Neuronal stem cell (in vitro differentiated cells): Measurements from ENCODE around the gene FTSJ1.

Experiments used
- DNase-seq: peaks from one replicate; pipeline ENCODE4 v3.0.0-alpha.2; 2013; ENCODE audit warnings: low spot score
- H2AFZ ChIP-seq: one replicate; pipeline ENCODE4 v1.6.1; 2013; ENCODE audit warnings: mild to moderate bottlenecking, low read length, inconsistent platforms
- H2AK5ac ChIP-seq: 2 replicates; pipeline ENCODE4 v1.6.1; 2013; ENCODE audit warnings: low read depth, mild to moderate bottlenecking, inconsistent platforms, low read length, moderate library complexity, mixed read lengths
- H2BK120ac ChIP-seq: 2 replicates; pipeline ENCODE4 v1.6.1; 2013; ENCODE audit warnings: low read depth, mild to moderate bottlenecking, inconsistent platforms, low read length, moderate library complexity, mixed read lengths
- H2BK12ac ChIP-seq: one replicate; pipeline ENCODE4 v1.6.1; 2013; ENCODE audit warnings: low read length, inconsistent platforms
- H2BK15ac ChIP-seq: 2 replicates; pipeline ENCODE4 v1.6.1; 2013; ENCODE audit warnings: mild to moderate bottlenecking, low read length, inconsistent platforms, mixed read lengths
- H2BK5ac ChIP-seq: one replicate; pipeline ENCODE4 v1.6.1; 2013; ENCODE audit warnings: inconsistent platforms, mild to moderate bottlenecking, low read length, moderate library complexity
- H3K14ac ChIP-seq: one replicate; pipeline ENCODE4 v1.6.1; 2013; ENCODE audit warnings: low read length, inconsistent platforms
- H3K18ac ChIP-seq: 2 replicates; pipeline ENCODE4 v1.6.1; 2013; ENCODE audit warnings: low read length, inconsistent platforms
- H3K23ac ChIP-seq: 2 replicates; pipeline ENCODE4 v1.6.1; 2013; ENCODE audit warnings: low read depth, mild to moderate bottlenecking, mixed read lengths, low read length, inconsistent platforms; ENCODE audit not compliant: poor library complexity
- H3K27ac ChIP-seq: replicated peaks from 3 replicates; pipeline ENCODE4 v1.5.1; 2013; ENCODE audit warnings: low read length, inconsistent platforms
- H3K27me3 ChIP-seq, 3 experiments: 2 replicates each; pipeline ENCODE4 v1.6.1; 2013; ENCODE audit warnings: low read length in 3 of 3, mild to moderate bottlenecking in 2 of 3, inconsistent platforms in 1 of 3, low read depth in 1 of 3, mixed read lengths in 1 of 3, moderate library complexity in 1 of 3; ENCODE audit not compliant: control insufficient read depth in 3 of 3, insufficient read depth in 3 of 3
- H3K36me3 ChIP-seq, 2 donors: replicated peaks in 1 of 2; 2 replicates each; pipeline ENCODE4 v1.6.1; 2013; ENCODE audit warnings: low read length in 2 of 2; ENCODE audit not compliant: control insufficient read depth in 2 of 2, insufficient read depth in 2 of 2
- H3K4ac ChIP-seq: 2 replicates; pipeline ENCODE4 v1.6.1; 2013; ENCODE audit warnings: inconsistent platforms, mild to moderate bottlenecking, low read length, moderate library complexity
- H3K4me1 ChIP-seq, 2 donors: 1 replicate in 1 of 2; 2 replicates in 1 of 2; pipeline ENCODE4 v1.6.1; 2013; ENCODE audit warnings: low read length in 2 of 2, low read depth in 1 of 2; ENCODE audit not compliant: control insufficient read depth in 2 of 2, insufficient read depth in 1 of 2
- H3K4me2 ChIP-seq: one replicate; pipeline ENCODE4 v1.6.1; 2013; ENCODE audit warnings: mild to moderate bottlenecking, low read length, inconsistent platforms; ENCODE audit not compliant: insufficient read depth, poor library complexity, severe bottlenecking
- H3K4me3 ChIP-seq, 2 donors: 2 replicates each; pipeline ENCODE4 v1.5.1; 2013; ENCODE audit warnings: low read length in 2 of 2, mild to moderate bottlenecking in 2 of 2, inconsistent platforms in 1 of 2, moderate library complexity in 1 of 2
- H3K79me1 ChIP-seq: one replicate; pipeline ENCODE4 v1.6.1; 2013; ENCODE audit warnings: low read depth, mild to moderate bottlenecking, inconsistent platforms, low read length, moderate library complexity
- H3K9ac ChIP-seq: one replicate; pipeline ENCODE4 v1.6.1; 2013; ENCODE audit warnings: mild to moderate bottlenecking, low read depth, low read length, inconsistent platforms; ENCODE audit not compliant: poor library complexity
- H3K9me3 ChIP-seq, 2 donors: replicated peaks in 1 of 2; 2 replicates each; pipeline versions ENCODE3 to v1.6.1; 2013; ENCODE audit warnings: low read length in 2 of 2, mild to moderate bottlenecking in 2 of 2, inconsistent platforms in 1 of 2, low read depth in 1 of 2, mixed read lengths in 1 of 2, moderate library complexity in 1 of 2; ENCODE audit not compliant: control insufficient read depth in 2 of 2, insufficient read depth in 1 of 2
- H4K8ac ChIP-seq: one replicate; pipeline ENCODE4 v1.6.1; 2013; ENCODE audit warnings: low read depth, mild to moderate bottlenecking, inconsistent platforms, low read length, moderate library complexity
- H4K91ac ChIP-seq: one replicate; pipeline ENCODE4 v1.6.1; 2013; ENCODE audit warnings: low read length, low read depth, mild to moderate bottlenecking, inconsistent platforms; ENCODE audit not compliant: poor library complexity
- WGBS, 2 donors: extraction: QIAGEN DNeasy Blood & Tissue Kit; methylation state at CpG; one replicate each; pipeline ENCODE4 v1.1.7; 2013; ENCODE audit warnings: missing lambda C conversion rate in 2 of 2, mixed read lengths in 1 of 2; ENCODE audit not compliant: insufficient read length in 2 of 2, insufficient replicate concordance in 1 of 2; ENCODE audit errors: extremely low coverage in 2 of 2; 5-methylcytosine and 5-hydroxymethylcytosine counted together

Gene FTSJ1

DNA sequence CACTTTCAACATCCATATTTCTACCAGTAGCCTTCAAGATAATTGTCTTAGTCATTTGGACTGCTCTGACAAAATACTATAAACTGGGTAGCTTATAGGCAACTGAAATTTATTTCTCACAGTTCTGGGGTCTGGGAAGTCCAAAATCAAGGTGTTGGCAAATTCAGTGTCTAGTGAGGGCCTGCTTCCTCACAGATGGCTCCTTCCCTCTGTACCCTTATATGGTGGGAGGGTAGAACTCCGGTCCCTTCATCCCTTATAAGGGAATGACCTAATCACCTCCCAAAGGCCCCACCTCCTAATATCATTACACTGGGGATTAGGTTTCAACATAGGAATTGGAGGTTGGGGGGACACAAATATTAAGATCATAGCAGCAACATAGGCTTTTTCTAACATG lies 56.2 kb downstream of the FTSJ1 start:
- Histone ChIP-seq H3K79me1 (no peaks in the 10 kb centered on the region), H3K18ac (no peak overlapping the region), H2BK5ac (no peak overlapping the region), H2BK12ac (no peak overlapping the region), H2BK15ac (no peak overlapping the region), H3K4ac (no peak overlapping the region), H3K27ac (no peak overlapping the region), H3K36me3 (peaks cover 5 to 21% of the 10 kb centered on the region in 2 donors), H2AK5ac (no peak overlapping the region), H3K4me1 (no peaks in the 10 kb centered on the region), H3K4me2 (no peak overlapping the region), H3K27me3 (no peaks in the 10 kb centered on the region), H2BK120ac (no peak overlapping the region), H3K9ac (no peak overlapping the region), H3K9me3 (no peaks in the 10 kb centered on the region), H2AFZ (no peak overlapping the region), H4K91ac (no peak overlapping the region), H3K4me3 (no peak overlapping the region), H4K8ac (no peak overlapping the region), H3K23ac (no peak overlapping the region), H3K14ac (no peak overlapping the region)
- no CpG with 5 or more reads among the region's 1 CpG for WGBS, 2 donors
- DNase-seq = no peak

DNA sequence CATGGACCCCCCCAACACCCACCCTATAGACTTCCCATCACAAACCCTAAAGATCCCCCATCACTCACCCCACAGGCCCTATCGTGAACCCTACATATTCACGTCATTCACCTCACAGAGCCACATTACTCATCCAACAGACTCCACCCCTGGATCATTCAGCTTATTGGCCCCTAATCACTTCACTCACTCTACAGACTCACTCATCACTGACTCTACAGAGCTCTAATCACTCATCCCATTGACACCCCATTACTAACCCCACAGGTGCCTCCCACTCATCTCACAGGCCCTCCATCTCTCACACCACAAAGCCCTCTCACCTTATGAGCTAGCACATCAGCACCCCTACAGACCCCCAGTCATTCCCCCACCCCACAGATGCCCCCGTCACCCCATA lies 57.2 kb downstream of the FTSJ1 start:
- Histone ChIP-seq H2BK5ac (no peak overlapping the region), H3K36me3 (peaks cover 2 to 11% of the 10 kb centered on the region in 2 donors), H3K27me3 (no peaks in the 10 kb centered on the region), H3K9me3 (no peaks in the 10 kb centered on the region), H3K4me2 (no peak overlapping the region), H3K4ac (no peak overlapping the region), H2BK120ac (no peak overlapping the region), H3K18ac (no peak overlapping the region), H2AK5ac (no peak overlapping the region), H3K79me1 (no peaks in the 10 kb centered on the region), H2AFZ (no peak overlapping the region), H3K4me3 (no peak overlapping the region), H4K8ac (no peak overlapping the region), H4K91ac (no peak overlapping the region), H3K9ac (no peak overlapping the region), H2BK12ac (no peak overlapping the region), H2BK15ac (no peak overlapping the region), H3K4me1 (no peaks in the 10 kb centered on the region), H3K27ac (no peak overlapping the region), H3K23ac (no peak overlapping the region), H3K14ac (no peak overlapping the region)
- no CpG with 5 or more reads among the region's 3 CpGs for WGBS, 2 donors
- no peak for DNase-seq
